Measurements from ENCODE around the gene FUT1. TPM values are rescaled to one million over a fixed set of nuclear protein-coding genes. Genes with fewer than 3 reads are reported as not detected.
A peak's percentile ranks its signal among the peaks of the same experiment; 100 is the strongest.

Gene FUT1
- total and polyA plus RNA-seq, 2 donors (not counting 3 experiments of a cell fraction or from before 2014, with no cell fraction given): 1.9 to 4.8 TPM

GRCh38 chr19:48745208-48745995 is 7.0 kb downstream of the FUT1 start:
- dilution Hi-C loops (cut with MboI; ENCODE audit: extremely low pct_ligation_motif_present, low sequenced_read_pairs): no loop called here
- ChIA-PET CTCF (interaction anchor here (1.4 kb wide), 1 partner anchor 50 kb away, joined by 3 read pairs; no protein-coding TSS in a partner anchor), POLR2A (no interaction called here)
- no peaks in the 10 kb centered on the region for H3K27me3 ChIP-seq (ENCODE audit: control insufficient read depth in 2 of 2, insufficient read depth in 2 of 2, low read length in 2 of 2)
- no peaks in the 10 kb centered on the region for H3K9me1 ChIP-seq (replicated peaks; ENCODE audit: control insufficient read depth, extremely low read depth, insufficient read depth, low read length)
- H3K4me2 ChIP-seq (ENCODE audit: insufficient read depth, low read length): no peak overlapping the region
- no peaks in the 10 kb centered on the region for H3K9me3 ChIP-seq (replicated peaks; ENCODE audit: control insufficient read depth, insufficient read depth, low read length)
- no peak overlapping the region for H3K4me3 ChIP-seq (replicated peaks in 1 of 3; ENCODE audit: insufficient read depth in 1 of 3, low read depth in 1 of 3, low read length in 3 of 3)
- intact Hi-C loops (cut with micrococcal nuclease): no loop called here
- no peak overlapping the region for H3K9ac ChIP-seq (replicated peaks; ENCODE audit: extremely low read depth, insufficient read depth, low read length)
- H3K27ac ChIP-seq (ENCODE audit: insufficient read depth, low read depth, low read length): no peak overlapping the region
- DNase-seq (ENCODE audit: low read depth, low spot score): peak; percentile 56
- H3K36me3 ChIP-seq (ENCODE audit: control insufficient read depth in 2 of 2, extremely low read depth in 1 of 2, insufficient read depth in 2 of 2, low read length in 2 of 2): peaks cover 0 to 3% of the 10 kb centered on the region in 2 experiments
- peaks cover 14% of the 10 kb centered on the region for H3K4me1 ChIP-seq (ENCODE audit: control insufficient read depth, extremely low read depth, insufficient read depth, low read length)
- no peak for TF ChIP-seq JUN (IDR thresholded peaks at IDR 0.05; ENCODE audit: borderline replicate concordance, insufficient read depth, insufficient read length, low read depth)
- no peak for TF ChIP-seq CTCF (IDR thresholded peaks at IDR 0.05; ENCODE audit: extremely low read depth in 1 of 2, insufficient read depth in 1 of 2, low read depth in 1 of 2, low read length in 2 of 2)
- TF ChIP-seq MAX (IDR thresholded peaks at IDR 0.05; ENCODE audit: insufficient read depth, insufficient read length): no peak
- TF ChIP-seq GATA2 (IDR thresholded peaks at IDR 0.05; ENCODE audit: insufficient read depth, insufficient read length, low read depth, low read length): no peak
- TF ChIP-seq EZH2 (IDR thresholded peaks at IDR 0.05; ENCODE audit: borderline replicate concordance, low read depth, low read length, severe bottlenecking): no peak
- TF ChIP-seq MYC (IDR thresholded peaks at IDR 0.05; ENCODE audit: low read depth, low read length): no peak
- TF ChIP-seq POLR2AphosphoS5 (IDR thresholded peaks at IDR 0.05; ENCODE audit: insufficient read depth, low read depth, low read length): no peak
- no peak for TF ChIP-seq FOS (IDR thresholded peaks at IDR 0.05; ENCODE audit: borderline replicate concordance, insufficient read depth, low read length)
- TF ChIP-seq POLR2A (IDR thresholded peaks at IDR 0.05; ENCODE audit: low read depth, low read length): no peak
- FAIRE-seq: peak; percentile 93
- H3K79me2 ChIP-seq (ENCODE audit: control insufficient read depth, insufficient read depth, low read length): peaks cover 9% of the 10 kb centered on the region
- H2AFZ ChIP-seq (ENCODE audit: low read depth, low read length): no peak overlapping the region
- no TSS peak for BruUV-seq (replicated peaks)
- H4K20me1 ChIP-seq (replicated peaks; ENCODE audit: control insufficient read depth, extremely low read depth, insufficient read depth, low read length): no peaks in the 10 kb centered on the region
